Measurements from ENCODE around the gene TGFBRAP1.

TGFBRAP1 gene

DNA sequence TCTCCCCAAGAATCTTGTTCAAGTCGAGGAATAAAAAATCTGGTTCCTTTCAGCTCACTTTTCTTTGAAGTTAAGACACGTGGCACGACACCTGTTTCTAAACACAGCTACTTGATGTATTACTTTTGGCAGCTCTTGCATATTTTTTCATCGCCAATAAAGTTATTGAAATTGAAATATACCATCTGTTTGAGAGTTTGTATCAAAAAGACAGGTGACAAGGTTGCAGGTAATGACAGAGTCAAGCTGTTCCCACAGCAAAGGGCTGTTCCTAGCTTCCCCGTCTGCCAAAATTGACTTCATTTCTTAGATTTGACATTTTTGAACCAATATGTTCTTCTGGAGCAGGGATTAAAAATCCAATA is 93.5 kb downstream of the TGFBRAP1 start:
- DNase-seq: no peak

GRCh38 chr2:105235388-105236059 is 94.0 kb downstream of the TGFBRAP1 start:
- DNase-seq: peak; percentile 48 to 58

DNA sequence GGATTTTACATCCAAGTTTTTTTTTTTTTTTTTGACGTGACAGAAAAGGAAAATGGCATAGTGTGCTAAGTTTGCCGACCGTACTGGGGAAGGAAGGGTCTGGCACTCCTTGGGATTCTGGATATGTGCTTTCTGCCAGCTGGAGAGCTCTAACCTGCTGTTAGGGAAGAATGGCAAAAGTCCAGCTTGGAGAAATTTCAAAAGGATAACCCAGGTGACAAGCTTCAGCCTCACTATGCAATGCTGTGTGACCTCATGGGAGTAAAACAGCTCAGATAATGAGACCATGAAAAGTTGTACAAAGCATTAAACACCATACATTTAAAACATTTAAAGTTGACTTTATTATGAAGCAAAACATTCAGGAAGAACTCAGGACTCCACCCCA is 98.3 kb downstream of the TGFBRAP1 start:
- DNase-seq: no peak

DNA sequence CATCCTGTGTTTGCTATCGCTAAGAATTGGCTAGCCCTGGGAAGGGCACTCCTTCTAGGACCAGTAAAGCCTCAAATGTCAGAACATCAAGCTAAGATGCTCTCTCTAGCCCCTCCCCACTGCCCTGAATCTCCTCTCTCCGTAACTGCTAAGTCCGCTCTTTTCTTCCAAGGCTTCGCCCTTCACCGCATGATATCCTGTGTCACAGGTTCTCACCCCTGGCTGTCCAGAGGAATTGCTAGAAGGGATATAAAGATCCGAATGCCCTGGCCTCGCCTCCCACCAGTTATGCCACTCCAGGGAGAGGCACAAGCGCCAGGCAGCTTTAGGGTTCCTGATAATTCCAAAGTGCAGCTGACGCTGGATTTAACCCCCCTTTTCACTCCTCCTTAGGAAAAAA is 105.1 kb downstream of the TGFBRAP1 start:
- no peak for DNase-seq

DNA sequence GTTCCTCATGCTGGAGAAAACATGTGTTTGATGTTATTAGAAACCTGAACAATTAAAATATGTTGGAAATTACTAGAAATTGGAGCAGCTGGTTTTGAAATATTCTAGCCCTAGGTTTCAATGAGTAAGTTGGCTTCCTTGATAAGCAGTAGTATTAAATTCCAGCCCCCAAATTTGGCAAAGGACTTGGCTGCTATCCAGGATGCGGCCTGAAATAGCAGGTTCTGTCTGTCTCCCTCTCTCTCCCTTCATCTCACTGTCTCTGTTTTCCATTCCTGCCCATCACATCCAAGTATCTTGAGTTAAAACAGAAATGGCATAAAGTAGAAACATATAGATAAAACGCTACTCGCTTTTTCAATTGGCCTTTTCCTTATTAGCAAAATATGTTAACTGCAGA is 108.9 kb downstream of the TGFBRAP1 start:
- no peak for DNase-seq

DNA sequence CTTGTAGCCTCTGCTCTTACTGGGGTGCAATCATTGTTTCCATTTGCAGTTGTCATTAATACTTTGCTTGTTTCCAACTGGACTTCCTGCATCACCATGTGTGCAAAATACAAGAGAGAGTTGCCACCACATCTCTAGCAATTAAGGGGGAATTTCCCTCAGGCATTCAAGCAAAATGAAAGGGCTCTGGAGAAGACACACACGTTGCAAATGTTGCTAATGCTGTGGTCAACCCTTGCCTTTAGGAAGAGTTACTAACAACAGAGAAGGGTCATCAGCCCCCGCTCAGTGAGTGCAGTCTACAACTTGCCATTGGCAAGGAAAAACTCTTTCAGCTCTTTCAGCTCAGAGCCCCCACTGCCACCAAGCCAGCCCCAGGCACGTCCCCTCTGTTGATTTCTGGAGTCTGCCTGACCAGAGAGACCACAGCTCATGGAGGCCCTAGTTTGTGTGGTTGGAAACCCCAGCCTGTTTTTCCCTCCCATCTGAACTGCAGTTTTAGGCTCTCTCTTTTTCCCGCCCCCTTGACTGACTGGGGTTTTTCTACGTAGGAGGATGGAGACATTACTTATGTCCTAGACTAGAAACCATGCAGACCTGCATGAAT is 113.8 kb downstream of the TGFBRAP1 start:
- DNase-seq: no peak

Measured in activated CD4-positive, alpha-beta T cell treated with anti-CD3 and anti-CD28 coated beads for 4 hours (primary cell).